Breast epithelium (tissue), 4 donors: Measurements from ENCODE around the gene HBG2. TPM values are rescaled to one million over a fixed set of nuclear protein-coding genes. Genes with fewer than 3 reads are reported as not detected.

Experiments
- DNase-seq, 2 donors: peaks; one replicate each; pipeline ENCODE4 v3.0.0-alpha.2; 2019; ENCODE audit warnings: low spot score in 2 of 2
- H3K27ac ChIP-seq, 2 donors: fragments of 200-600 bp; sonication (generic) in 1 of 2; one replicate each; pipeline ENCODE4 v1.5.1; 2016 to 2019; ENCODE audit warnings: mild to moderate bottlenecking in 1 of 2
- H3K27me3 ChIP-seq, 2 donors: fragments of 200-600 bp; sonication (generic) in 1 of 2; one replicate each; pipeline versions ENCODE4 v1.5.1 to v1.6.0; 2017 to 2019; ENCODE audit warnings: control low read depth in 1 of 2, mild to moderate bottlenecking in 1 of 2
- H3K36me3 ChIP-seq: fragments of 200-600 bp; one replicate; pipeline ENCODE4 v1.5.1; 2019
- H3K4me1 ChIP-seq, 2 donors: fragments of 200-600 bp; sonication (generic); one replicate each; pipeline ENCODE4 v1.5.1; 2016 to 2019; ENCODE audit warnings: control low read depth in 1 of 2
- H3K4me3 ChIP-seq, 3 donors: fragments of 200-600 bp; sonication (generic); 1 replicate in 2 of 3; 2 replicates in 1 of 3; pipeline ENCODE4 v1.5.1; 2016 to 2019; ENCODE audit warnings: mild to moderate bottlenecking in 3 of 3, moderate library complexity in 2 of 3
- H3K9me3 ChIP-seq, 2 donors: fragments of 200-600 bp; sonication (generic) in 1 of 2; one replicate each; pipeline ENCODE4 v1.5.1; 2016 to 2019; ENCODE audit warnings: control low read depth in 1 of 2
- POLR2A ChIP-seq: fragments of 450-650 bp; IDR thresholded peaks from one replicate; pipeline ENCODE4 v1.6.1; 2016; ENCODE audit warnings: antibody characterized with exemption, mild to moderate bottlenecking, moderate library complexity
- POLR2AphosphoS5 ChIP-seq, 3 donors: sonication (generic); formaldehyde crosslinking; IDR thresholded peaks; one replicate each; pipeline ENCODE4 v1.6.1; 2017; ENCODE audit warnings: antibody characterized with exemption in 3 of 3
- intact Hi-C: fragments of 100-400 bp; cut with DNase I; formaldehyde crosslinking; loops from one replicate; pipeline ENCODE4 v1.15.1; 2023; ENCODE audit warnings: low total_unique reads
- total RNA-seq, 3 donors: library from RNA; depleted of rRNA; stranded (reverse); fragments of >200 nt; gene quantifications; one replicate each; pipeline ENCODE4 v1.1.0, GENCODE V29; 2016
- TF ChIP-seq, protein P1 (sequence below), 3 donors: fragments of 450-650 bp; IDR thresholded peaks; one replicate each; pipeline ENCODE4 v1.5.1; 2016 to 2017; ENCODE audit warnings: antibody characterized with exemption in 3 of 3, mild to moderate bottlenecking in 3 of 3, moderate library complexity in 3 of 3

Gene HBG2
- total RNA-seq, 3 donors from 2014 or later = not detected

DNA sequence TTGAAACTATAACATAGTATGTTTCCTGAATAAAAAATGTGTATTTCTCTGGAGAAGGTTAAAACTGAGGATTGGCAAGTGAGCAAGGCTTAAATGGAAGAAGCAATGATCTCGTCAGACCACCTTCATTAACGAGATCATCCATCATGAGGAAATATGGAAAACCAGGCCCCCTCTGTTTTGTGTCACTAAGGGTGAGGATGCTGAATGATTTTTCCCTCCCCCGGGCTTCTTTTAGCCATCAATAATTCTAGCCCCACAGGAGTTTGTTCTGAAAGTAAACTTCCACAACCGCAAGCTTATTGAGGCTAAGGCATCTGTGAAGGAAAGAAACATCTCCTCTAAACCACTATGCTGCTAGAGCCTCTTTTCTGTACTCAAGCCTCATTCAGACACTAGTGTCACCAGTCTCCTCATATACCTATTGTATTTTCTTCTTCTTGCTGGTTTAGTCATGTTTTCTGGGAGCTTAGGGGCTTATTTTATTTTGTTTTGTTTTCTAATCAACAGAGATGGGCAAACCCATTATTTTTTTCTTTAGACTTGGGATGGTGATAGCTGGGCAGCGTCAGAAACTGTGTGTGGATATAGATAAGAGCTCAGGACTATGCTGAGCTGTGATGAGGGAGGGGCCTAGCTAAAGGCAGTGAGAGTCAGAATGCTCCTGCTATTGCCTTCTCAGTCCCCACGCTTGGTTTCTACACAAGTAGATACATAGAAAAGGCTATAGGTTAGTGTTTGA lies 21.0 kb upstream of the HBG2 start:
- Histone ChIP-seq H3K9me3 (no peaks in the 10 kb centered on the region), H3K4me1 (no peaks in the 10 kb centered on the region), H3K36me3 (no peaks in the 10 kb centered on the region), H3K4me3 (no peak overlapping the region), H3K27ac (no peak overlapping the region), H3K27me3 (no peaks in the 10 kb centered on the region)
- intact Hi-C loops = no loop called here
- no peak for TF ChIP-seq POLR2AphosphoS5 (IDR thresholded peaks at IDR 0.05)
- TF ChIP-seq, protein P1, sequence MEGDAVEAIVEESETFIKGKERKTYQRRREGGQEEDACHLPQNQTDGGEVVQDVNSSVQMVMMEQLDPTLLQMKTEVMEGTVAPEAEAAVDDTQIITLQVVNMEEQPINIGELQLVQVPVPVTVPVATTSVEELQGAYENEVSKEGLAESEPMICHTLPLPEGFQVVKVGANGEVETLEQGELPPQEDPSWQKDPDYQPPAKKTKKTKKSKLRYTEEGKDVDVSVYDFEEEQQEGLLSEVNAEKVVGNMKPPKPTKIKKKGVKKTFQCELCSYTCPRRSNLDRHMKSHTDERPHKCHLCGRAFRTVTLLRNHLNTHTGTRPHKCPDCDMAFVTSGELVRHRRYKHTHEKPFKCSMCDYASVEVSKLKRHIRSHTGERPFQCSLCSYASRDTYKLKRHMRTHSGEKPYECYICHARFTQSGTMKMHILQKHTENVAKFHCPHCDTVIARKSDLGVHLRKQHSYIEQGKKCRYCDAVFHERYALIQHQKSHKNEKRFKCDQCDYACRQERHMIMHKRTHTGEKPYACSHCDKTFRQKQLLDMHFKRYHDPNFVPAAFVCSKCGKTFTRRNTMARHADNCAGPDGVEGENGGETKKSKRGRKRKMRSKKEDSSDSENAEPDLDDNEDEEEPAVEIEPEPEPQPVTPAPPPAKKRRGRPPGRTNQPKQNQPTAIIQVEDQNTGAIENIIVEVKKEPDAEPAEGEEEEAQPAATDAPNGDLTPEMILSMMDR (IDR thresholded peaks at IDR 0.05) = no peak
- TF ChIP-seq POLR2A = no peak
- DNase-seq = no peak

DNA sequence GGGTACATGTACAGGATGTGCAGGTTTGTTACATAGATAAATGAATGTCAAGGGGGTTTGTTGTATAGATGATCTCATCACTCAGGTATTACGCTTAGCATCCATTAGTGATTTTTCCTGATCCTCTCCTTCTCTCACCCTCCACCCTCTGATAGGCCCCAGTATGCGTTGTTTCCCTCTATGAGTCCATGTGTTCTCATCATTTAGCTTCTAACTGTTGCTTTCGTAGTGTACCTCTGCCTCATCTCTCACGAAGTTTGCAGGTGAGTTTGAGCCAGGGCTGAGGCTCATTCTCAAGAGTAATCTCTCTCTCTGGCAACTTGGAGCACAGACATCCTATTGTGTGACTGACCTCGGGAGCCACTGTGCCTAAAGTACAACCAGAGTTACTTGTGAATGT lies 19.8 kb upstream of the HBG2 start:
- TF ChIP-seq POLR2AphosphoS5 (IDR thresholded peaks at IDR 0.05) (no peak), POLR2A (no peak)
- TF ChIP-seq, protein P1 (IDR thresholded peaks at IDR 0.05) = no peak
- H3K36me3 ChIP-seq = no peaks in the 10 kb centered on the region
- H3K4me1 ChIP-seq = no peaks in the 10 kb centered on the region
- no peaks in the 10 kb centered on the region for H3K9me3 ChIP-seq
- DNase-seq = no peak
- H3K27me3 ChIP-seq = no peaks in the 10 kb centered on the region
- H3K4me3 ChIP-seq = no peak overlapping the region
- intact Hi-C loops = no loop called here
- H3K27ac ChIP-seq = no peak overlapping the region

DNA sequence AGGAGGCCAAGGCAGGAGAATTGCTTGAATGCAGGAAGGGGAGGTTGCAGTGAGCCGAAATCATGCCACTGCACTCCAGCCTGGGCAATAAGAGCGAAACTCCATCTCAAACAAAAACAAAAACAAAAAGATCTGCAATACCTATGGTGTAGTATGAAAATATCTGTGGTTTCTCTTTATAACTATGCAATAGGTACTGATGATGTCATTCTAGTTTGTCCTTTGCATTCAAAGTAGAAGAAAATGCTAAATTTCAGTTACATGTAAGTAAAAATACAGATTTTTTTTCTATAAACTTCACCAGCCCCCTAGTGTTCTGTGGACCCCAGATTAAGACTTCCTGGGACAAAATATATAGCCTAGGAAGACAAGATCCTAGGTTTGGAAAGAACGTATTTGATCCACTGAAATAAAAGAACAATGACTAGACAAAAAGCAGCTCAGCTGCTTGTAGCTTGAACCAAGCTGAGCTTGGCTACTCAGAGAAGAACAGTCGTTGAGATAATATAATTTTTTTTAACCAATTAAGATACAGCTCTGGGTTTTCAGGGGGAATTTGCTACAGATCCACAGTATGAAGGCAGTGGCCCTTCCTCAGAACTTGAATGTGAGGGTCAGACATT lies 17.9 kb upstream of the HBG2 start:
- intact Hi-C loops = no loop called here
- TF ChIP-seq POLR2A (no peak), POLR2AphosphoS5 (IDR thresholded peaks at IDR 0.05) (no peak)
- TF ChIP-seq, protein P1 (IDR thresholded peaks at IDR 0.05) = no peak
- H3K36me3 ChIP-seq = no peaks in the 10 kb centered on the region

DNA sequence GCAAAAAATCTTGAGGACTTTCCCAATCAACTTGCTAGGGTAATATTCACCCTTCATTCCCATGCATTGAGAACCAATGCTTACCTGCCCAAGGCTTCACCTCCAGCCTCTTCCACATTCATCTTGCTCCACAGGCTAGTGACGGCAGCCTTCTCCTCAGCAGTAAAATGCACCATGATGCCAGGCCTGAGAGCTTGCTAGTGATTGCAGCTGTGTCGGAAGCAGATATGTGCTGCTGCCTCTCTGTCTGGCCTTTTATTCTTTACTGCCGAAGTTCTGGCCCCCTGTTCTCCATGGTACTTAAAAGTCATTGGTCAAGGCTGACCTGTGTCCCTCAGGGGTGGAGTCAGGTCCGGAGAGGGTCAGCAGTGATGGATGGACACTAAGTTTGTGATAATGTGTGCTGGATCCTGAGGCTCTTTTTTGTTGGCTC lies 15.2 kb upstream of the HBG2 start, which contains the start of gene HBE1:
HBE1 (minus strand) TSS at position 231 of the 433 bp plus-strand sequence; CDS start at position 176, 55 bp downstream.
- Histone ChIP-seq H3K4me1 (no peaks in the 10 kb centered on the region), H3K27ac (no peak within 1 kb of the TSS), H3K36me3 (no peaks in the 10 kb centered on the region), H3K9me3 (no peaks in the 10 kb centered on the region), H3K4me3 (no peak within 1 kb of the TSS), H3K27me3 (no peaks in the 10 kb centered on the region)
- DNase-seq = no peak
- no peak for TF ChIP-seq POLR2A
- TF ChIP-seq, protein P1 (IDR thresholded peaks at IDR 0.05) = no peak
- no peak for TF ChIP-seq POLR2AphosphoS5 (IDR thresholded peaks at IDR 0.05)
- intact Hi-C loops = no loop called here

More for the DNA sequence above, 17.9 kb upstream of the HBG2 start:
- H3K4me3 ChIP-seq = no peak overlapping the region
- H3K9me3 ChIP-seq = no peaks in the 10 kb centered on the region
- no peak overlapping the region for H3K27ac ChIP-seq
- no peaks in the 10 kb centered on the region for H3K27me3 ChIP-seq
- DNase-seq = no peak
- no peaks in the 10 kb centered on the region for H3K4me1 ChIP-seq

DNA sequence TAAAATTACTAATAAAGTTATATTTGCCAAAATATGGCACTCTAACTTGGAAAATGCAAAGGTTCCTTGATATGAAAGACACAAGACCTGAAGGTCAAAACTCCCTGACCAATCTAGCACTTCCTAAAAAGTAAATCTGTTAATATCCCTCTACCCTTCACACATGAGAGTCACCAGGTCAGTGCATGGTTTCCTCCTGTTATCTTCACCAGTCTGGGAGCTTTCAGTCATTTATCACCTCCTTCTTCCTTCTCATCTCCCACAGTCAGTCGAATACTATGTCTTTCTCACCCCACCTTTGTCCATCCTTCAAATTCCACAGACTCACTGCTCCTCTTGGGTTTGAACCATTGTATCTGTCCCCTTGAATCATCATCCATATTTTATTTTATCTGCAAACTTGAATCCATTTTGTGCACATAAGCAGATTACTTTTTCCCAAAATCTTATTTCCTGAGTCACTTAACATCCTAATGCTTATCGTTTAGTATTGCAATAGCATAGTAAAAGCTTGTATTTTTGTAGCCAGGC lies 12.5 kb upstream of the HBG2 start:
- DNase-seq = no peak
- Histone ChIP-seq H3K27me3 (no peaks in the 10 kb centered on the region), H3K9me3 (no peaks in the 10 kb centered on the region), H3K36me3 (no peaks in the 10 kb centered on the region), H3K4me3 (no peak overlapping the region), H3K4me1 (no peaks in the 10 kb centered on the region), H3K27ac (no peak overlapping the region)
- TF ChIP-seq POLR2A = no peak
- no peak for TF ChIP-seq POLR2AphosphoS5 (IDR thresholded peaks at IDR 0.05)
- TF ChIP-seq, protein P1 (IDR thresholded peaks at IDR 0.05) = no peak
- intact Hi-C loops = no loop called here
